ENCODE data around the gene EIF3I. TPM values are rescaled to one million over a fixed set of nuclear protein-coding genes. Genes with fewer than 3 reads are reported as not detected.
A peak's percentile ranks its signal among the peaks of the same experiment; 100 is the strongest.

The EIF3I gene
- total RNA-seq, 1 experiment from 2014 or later, result 294 TPM

DNA sequence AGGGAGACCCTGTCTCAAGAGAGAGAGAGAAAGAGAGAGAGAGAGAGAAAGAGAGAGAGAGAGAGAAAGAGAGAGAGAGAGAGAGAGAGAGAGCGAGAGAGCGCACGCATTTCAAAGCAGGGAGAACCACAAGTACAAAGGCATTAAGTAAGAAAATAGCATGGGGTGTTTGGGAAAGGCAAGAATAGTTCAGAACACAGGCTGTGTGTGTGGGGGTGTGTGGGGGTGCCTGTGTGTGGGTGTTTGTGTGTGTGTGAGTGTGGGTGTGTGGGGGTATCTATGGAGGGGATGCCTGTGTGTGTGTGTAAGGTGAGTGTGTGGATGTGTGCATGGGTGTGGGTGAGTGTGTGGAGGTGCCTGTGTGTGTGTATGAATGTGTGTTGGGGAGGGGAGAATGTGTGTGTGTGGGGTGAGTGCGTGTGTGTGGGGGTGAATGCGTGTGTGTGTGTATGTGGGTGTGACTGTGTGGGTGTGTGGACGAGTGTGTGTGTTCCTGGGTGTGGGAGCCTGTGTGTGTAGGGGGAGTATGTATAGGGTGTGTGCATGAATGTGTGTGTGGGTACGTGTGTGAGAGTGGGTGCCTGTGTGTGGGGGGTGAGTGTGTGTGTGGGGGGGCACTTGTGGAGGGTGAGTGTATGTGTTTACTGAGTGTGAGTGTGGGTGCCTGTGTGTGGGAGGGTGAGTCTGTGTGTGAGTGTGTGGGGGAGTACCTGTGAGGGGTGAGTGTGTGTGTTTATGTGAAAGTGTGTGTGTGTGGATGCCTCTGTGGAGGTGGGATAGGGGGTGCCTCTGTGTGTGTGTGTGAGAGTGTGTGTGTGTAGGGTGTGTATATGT is 50.6 kb downstream of the EIF3I start:
- CTCF ChIA-PET, result interaction anchor here (0.7 kb wide), 1 partner anchor 24 kb away, joined by 9 read pairs; no protein-coding TSS in a partner anchor
- POLR2A ChIA-PET, result no interaction called here
- ATAC-seq, result no peak
- no TSS peak for BruUV-seq (replicated peaks)
- Histone ChIP-seq H3K4me3 (ENCODE audit: low read depth in 2 of 2, low read length in 2 of 2) (no peak overlapping the region), H3K9me3 (ENCODE audit: control insufficient read depth, insufficient read depth, low read depth, low read length) (no peaks in the 10 kb centered on the region), H3K27ac (ENCODE audit: low read length) (no peak overlapping the region), H3K36me3 (ENCODE audit: control insufficient read depth, insufficient read depth, low read length) (no peaks in the 10 kb centered on the region), H3K4me1 (ENCODE audit: control insufficient read depth, insufficient read depth, low read length) (peaks cover 12% of the 10 kb centered on the region; the same call in 1 of the 2 replicates), H3K27me3 (ENCODE audit: control insufficient read depth, insufficient read depth, low read length) (no peaks in the 10 kb centered on the region)
- no peak for DNase-seq (ENCODE audit: low read depth, low spot score)
- intact Hi-C loops (cut with micrococcal nuclease; ENCODE audit: unreplicated experiment), result no loop called here
- TF ChIP-seq CTCF (IDR thresholded peaks at IDR 0.05) (no peak), REST (IDR thresholded peaks at IDR 0.05; ENCODE audit: insufficient read depth in 1 of 2, low read depth in 2 of 2, low read length in 1 of 2) (no peak), TCF7L2 (IDR thresholded peaks at IDR 0.05; ENCODE audit: low read depth, low read length) (no peak), POLR2AphosphoS5 (IDR thresholded peaks at IDR 0.05; ENCODE audit: low read depth, low read length) (no peak), SIN3A (IDR thresholded peaks at IDR 0.05; ENCODE audit: borderline replicate concordance, insufficient read depth, low read depth, low read length) (no peak)
- in situ Hi-C loops (cut with HindIII; ENCODE audit: low pct_unique_long_range_greater_than_20kb, low sequenced_read_pairs), result no loop called here

- H3K27me3 ChIP-seq (ENCODE audit: control insufficient read depth, insufficient read depth, low read length), result no peaks in the 10 kb centered on the region
- no peak for TF ChIP-seq TCF7L2 (IDR thresholded peaks at IDR 0.05; ENCODE audit: low read depth, low read length)
- no peak for TF ChIP-seq CTCF (IDR thresholded peaks at IDR 0.05)
- no peak for TF ChIP-seq REST (IDR thresholded peaks at IDR 0.05; ENCODE audit: insufficient read depth in 1 of 2, low read depth in 2 of 2, low read length in 1 of 2)
- no peak for TF ChIP-seq POLR2AphosphoS5 (IDR thresholded peaks at IDR 0.05; ENCODE audit: low read depth, low read length)
- TF ChIP-seq SIN3A (IDR thresholded peaks at IDR 0.05; ENCODE audit: borderline replicate concordance, insufficient read depth, low read depth, low read length), result no peak
- BruUV-seq (replicated peaks), result no TSS peak
- H3K4me1 ChIP-seq (ENCODE audit: control insufficient read depth, insufficient read depth, low read length), result peaks cover 12% of the 10 kb centered on the region; the same call in 1 of the 2 replicates
- CTCF ChIA-PET, result no interaction called here
- POLR2A ChIA-PET, result interaction anchor here (0.6 kb wide), 1 partner anchor 18 kb away, joined by 3 read pairs; the partner anchor contains the start of gene HDAC1
- no peak overlapping the region for H3K4me3 ChIP-seq (ENCODE audit: low read depth in 2 of 2, low read length in 2 of 2)
- H3K9me3 ChIP-seq (ENCODE audit: control insufficient read depth, insufficient read depth, low read depth, low read length), result no peaks in the 10 kb centered on the region
- no peaks in the 10 kb centered on the region for H3K36me3 ChIP-seq (ENCODE audit: control insufficient read depth, insufficient read depth, low read length)
- peak overlapping the region; percentile 48; the same call in 1 of the 2 replicates for H3K27ac ChIP-seq (ENCODE audit: low read length)
- ATAC-seq (peak; percentile 29), DNase-seq (ENCODE audit: low read depth, low spot score) (no peak)
- intact Hi-C loops (cut with micrococcal nuclease; ENCODE audit: unreplicated experiment), result no loop called here
- in situ Hi-C loops (cut with HindIII; ENCODE audit: low pct_unique_long_range_greater_than_20kb, low sequenced_read_pairs), result no loop called here
These were observed 51.4 kb downstream of the EIF3I start for GRCh38 chr1:32273391-32274208.
